DOHH2 (cell line): ENCODE data around the gene YAE1.

Source experiments
- EZH2phosphoT487 ChIP-seq: fragments of 200-600 bp; sonication (generic); IDR thresholded peaks from 2 replicates; pipeline ENCODE4 v1.6.1; 2017; ENCODE audit warnings: borderline replicate concordance, mild to moderate bottlenecking, antibody characterized with exemption, low read length, moderate library complexity, mixed read lengths
- TF ChIP-seq, protein P1 (sequence below): fragments of 200-600 bp; sonication (generic); IDR thresholded peaks from one replicate; pipeline ENCODE4 v1.5.1; 2014; ENCODE audit warnings: antibody characterized with exemption, mild to moderate bottlenecking, low read depth, low read length; ENCODE audit not compliant: poor library complexity, severe bottlenecking

DNA sequence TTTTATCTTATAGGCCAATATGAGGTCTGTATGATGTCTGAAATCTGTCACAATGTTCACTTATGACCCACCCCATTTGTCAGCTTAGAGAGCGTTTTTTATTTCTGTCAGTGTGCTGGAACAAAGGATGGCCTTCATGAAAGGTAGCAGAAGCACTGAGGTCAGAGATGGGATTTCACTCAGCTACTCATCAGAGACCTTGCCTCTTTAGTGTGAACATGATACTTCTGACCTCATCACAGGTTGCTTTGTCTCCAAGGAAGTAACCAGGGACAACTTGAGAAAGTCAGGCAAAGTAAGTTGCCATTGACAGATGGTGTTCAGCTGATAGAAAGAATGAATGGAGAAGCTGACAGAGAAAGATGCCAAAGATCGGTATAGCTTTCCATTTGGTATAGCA, 16.3 kb downstream of the YAE1 start:
- TF ChIP-seq, protein P1, sequence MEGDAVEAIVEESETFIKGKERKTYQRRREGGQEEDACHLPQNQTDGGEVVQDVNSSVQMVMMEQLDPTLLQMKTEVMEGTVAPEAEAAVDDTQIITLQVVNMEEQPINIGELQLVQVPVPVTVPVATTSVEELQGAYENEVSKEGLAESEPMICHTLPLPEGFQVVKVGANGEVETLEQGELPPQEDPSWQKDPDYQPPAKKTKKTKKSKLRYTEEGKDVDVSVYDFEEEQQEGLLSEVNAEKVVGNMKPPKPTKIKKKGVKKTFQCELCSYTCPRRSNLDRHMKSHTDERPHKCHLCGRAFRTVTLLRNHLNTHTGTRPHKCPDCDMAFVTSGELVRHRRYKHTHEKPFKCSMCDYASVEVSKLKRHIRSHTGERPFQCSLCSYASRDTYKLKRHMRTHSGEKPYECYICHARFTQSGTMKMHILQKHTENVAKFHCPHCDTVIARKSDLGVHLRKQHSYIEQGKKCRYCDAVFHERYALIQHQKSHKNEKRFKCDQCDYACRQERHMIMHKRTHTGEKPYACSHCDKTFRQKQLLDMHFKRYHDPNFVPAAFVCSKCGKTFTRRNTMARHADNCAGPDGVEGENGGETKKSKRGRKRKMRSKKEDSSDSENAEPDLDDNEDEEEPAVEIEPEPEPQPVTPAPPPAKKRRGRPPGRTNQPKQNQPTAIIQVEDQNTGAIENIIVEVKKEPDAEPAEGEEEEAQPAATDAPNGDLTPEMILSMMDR = no peak
- TF ChIP-seq EZH2phosphoT487 = no peak
